Measurements from ENCODE around the gene OSCAR. TPM values are rescaled to one million over a fixed set of nuclear protein-coding genes. Genes with fewer than 3 reads are reported as not detected.
"Not testable (repeated sequence)": the region's sequence is repeated elsewhere in the genome, so short reads cannot be mapped to it uniquely, and the experiment has no call there.

The OSCAR gene
- total RNA-seq, 2 donors from 2014 or later, result 2.3 TPM; not detected in 1

DNA sequence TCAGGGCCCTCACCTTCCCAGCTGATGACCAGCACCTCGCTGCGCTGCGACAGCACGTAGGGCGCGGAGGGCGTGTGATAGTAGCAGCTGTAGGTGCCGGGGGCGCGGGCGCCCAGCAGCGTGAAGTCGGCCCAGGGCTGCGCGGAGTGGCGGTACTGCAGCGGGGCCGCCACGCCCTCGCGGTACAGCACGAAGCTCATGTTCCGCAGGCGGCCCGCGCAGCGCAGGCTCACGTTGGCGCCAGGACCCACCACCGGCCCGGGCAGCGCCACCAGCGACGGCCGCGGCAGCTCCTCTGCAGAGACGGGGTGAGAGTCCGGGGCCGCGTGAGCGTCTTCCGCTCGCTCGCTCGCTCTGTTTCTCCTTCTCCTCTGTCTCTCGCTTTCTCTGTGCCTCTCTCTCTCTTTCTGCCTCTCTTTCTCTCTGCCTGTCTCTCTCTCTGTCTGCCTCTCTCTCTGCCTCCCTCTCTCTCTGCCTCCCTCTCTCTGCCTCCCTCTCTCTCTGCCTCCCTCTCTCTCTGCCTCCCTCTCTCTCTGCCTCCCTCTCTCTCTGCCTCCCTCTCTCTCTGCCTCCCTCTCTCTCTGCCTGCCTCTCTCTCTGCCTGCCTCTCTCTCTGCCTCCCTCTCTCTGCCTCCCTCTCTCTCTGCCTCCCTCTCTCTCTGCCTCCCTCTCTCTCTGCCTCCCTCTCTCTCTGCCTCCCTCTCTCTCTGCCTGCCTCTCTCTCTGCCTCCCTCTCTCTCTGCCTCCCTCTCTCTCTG, 4.6 kb downstream of the OSCAR start:
- intact Hi-C loops (cut with DNase I); H3K36me3 ChIP-seq (replicated peaks in 1 of 2; ENCODE audit: insufficient read depth in 1 of 2, low read depth in 2 of 2); H3K4me1 ChIP-seq; H3K4me3 ChIP-seq; H3K9me3 ChIP-seq: not testable (repeated sequence)
- WGBS, 2 donors, result 0% methylated on average over 18 to 45 of the region's 46 CpGs
- peak in 1 of 3 donors; percentile 12 for TF ChIP-seq POLR2A (IDR thresholded peaks at IDR 0.05)
- Histone ChIP-seq H3K27me3 (peaks cover 0 to 18% of the 10 kb centered on the region in 2 donors), H3K27ac (peak overlapping the region in 1 of 4 donors; percentile 69)
- DNase-seq (peak in 3 of 4 donors; percentile 52 to 65 (median 60)), ATAC-seq (peak; percentile 65)

- no peak for DNase-seq
- intact Hi-C loops (cut with DNase I), result no loop called here
- H3K27ac ChIP-seq, result no peak overlapping the region
- TF ChIP-seq, protein P1, sequence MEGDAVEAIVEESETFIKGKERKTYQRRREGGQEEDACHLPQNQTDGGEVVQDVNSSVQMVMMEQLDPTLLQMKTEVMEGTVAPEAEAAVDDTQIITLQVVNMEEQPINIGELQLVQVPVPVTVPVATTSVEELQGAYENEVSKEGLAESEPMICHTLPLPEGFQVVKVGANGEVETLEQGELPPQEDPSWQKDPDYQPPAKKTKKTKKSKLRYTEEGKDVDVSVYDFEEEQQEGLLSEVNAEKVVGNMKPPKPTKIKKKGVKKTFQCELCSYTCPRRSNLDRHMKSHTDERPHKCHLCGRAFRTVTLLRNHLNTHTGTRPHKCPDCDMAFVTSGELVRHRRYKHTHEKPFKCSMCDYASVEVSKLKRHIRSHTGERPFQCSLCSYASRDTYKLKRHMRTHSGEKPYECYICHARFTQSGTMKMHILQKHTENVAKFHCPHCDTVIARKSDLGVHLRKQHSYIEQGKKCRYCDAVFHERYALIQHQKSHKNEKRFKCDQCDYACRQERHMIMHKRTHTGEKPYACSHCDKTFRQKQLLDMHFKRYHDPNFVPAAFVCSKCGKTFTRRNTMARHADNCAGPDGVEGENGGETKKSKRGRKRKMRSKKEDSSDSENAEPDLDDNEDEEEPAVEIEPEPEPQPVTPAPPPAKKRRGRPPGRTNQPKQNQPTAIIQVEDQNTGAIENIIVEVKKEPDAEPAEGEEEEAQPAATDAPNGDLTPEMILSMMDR (IDR thresholded peaks at IDR 0.05), result no peak
- TF ChIP-seq POLR2A (IDR thresholded peaks at IDR 0.05), result no peak
- peaks cover 9% of the 10 kb centered on the region for H3K4me1 ChIP-seq
- peak; percentile 13 for ATAC-seq
- WGBS, 2 donors, result 69% methylated on average over 18 to 22 of the region's 22 CpGs
- H3K4me3 ChIP-seq, result no peak overlapping the region
- peaks cover 0 to 18% of the 10 kb centered on the region in 2 donors for H3K27me3 ChIP-seq
- no peaks in the 10 kb centered on the region for H3K9me3 ChIP-seq
- H3K36me3 ChIP-seq (replicated peaks in 1 of 2; ENCODE audit: insufficient read depth in 1 of 2, low read depth in 2 of 2), result no peaks in the 10 kb centered on the region
These were observed 5.3 kb downstream of the OSCAR start for GRCh38 chr19:54095136-54095858.

DNA sequence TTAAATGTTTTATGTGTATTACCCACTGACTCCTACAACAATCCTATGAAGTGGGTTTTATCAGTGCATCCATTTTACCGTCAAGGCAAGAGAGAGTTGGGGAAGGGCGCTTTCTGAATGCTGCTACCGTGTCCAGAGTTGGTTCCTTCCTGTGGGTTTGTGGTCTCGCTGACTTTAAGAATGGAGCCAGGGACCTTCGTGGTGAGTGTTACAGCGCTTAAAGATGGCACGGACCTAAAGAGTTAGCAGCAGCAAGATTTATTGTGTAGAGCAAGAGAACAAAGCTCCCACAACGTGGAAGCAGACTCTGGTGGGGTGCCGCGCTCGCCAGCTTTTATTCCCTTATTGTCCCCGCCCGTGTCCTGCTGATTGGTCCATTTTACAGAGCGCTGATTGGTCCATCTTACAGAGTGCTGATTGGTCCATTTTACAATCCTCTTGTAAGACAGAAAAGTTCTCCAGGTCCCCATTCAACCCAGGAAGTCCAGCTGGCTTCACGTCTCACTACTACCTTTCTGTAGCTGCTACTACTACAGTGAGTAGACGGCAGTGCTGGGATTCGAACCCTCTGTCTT, 6.1 kb downstream of the OSCAR start:
- H3K9me3 ChIP-seq, result no peaks in the 10 kb centered on the region
- TF ChIP-seq, protein P1 (IDR thresholded peaks at IDR 0.05), result no peak
- TF ChIP-seq POLR2A (IDR thresholded peaks at IDR 0.05), result no peak
- intact Hi-C loops (cut with DNase I), result no loop called here
- WGBS, 2 donors, result 76 to 83% methylated on average over 17 of the region's 17 CpGs
- peaks cover 9% of the 10 kb centered on the region for H3K4me1 ChIP-seq
- no peak overlapping the region for H3K4me3 ChIP-seq
- no peaks in the 10 kb centered on the region for H3K36me3 ChIP-seq (replicated peaks in 1 of 2; ENCODE audit: insufficient read depth in 1 of 2, low read depth in 2 of 2)
- no peak overlapping the region for H3K27ac ChIP-seq
- DNase-seq, result no peak
- ATAC-seq, result no peak
- peaks cover 0 to 18% of the 10 kb centered on the region in 2 donors for H3K27me3 ChIP-seq

DNA sequence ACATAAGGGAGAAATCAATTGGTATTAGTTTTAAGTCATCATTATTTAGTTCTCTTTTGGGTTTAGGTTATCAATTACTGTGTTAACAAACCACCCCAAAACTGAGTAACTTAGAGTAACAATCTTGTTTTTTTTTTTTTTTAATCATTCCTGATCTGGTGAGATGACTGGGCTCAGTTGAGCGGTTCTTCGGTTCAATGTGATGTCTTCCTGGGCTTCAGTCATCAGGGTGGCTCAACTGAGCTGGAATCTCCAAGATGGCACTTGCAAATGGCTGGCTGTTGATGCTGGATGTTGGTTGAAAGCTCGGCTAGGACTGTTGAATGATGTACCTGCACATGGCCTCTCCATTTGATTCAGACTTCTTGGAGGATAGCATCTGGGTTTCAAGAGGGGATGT, 16.2 kb downstream of the OSCAR start:
- ATAC-seq, result no peak
- Histone ChIP-seq H3K4me3 (no peak overlapping the region), H3K9me3 (peaks cover 0 to 6% (median 0%) of the 10 kb centered on the region in 3 donors), H3K36me3 (replicated peaks in 1 of 2; ENCODE audit: insufficient read depth in 1 of 2, low read depth in 2 of 2) (no peaks in the 10 kb centered on the region), H3K27ac (no peak overlapping the region), H3K4me1 (no peaks in the 10 kb centered on the region), H3K27me3 (no peaks in the 10 kb centered on the region)
- DNase-seq, result no peak
- intact Hi-C loops (cut with DNase I), result no loop called here
- WGBS, 2 donors, result 78 to 82% methylated on average over 3 of the region's 3 CpGs
- TF ChIP-seq, protein P1 (IDR thresholded peaks at IDR 0.05), result no peak
- no peak for TF ChIP-seq POLR2A (IDR thresholded peaks at IDR 0.05)

- 56 to 63% methylated on average over 7 of the region's 7 CpGs for WGBS, 2 donors
- intact Hi-C loops (cut with DNase I), result no loop called here
- Histone ChIP-seq H3K27me3 (no peaks in the 10 kb centered on the region), H3K4me1 (no peaks in the 10 kb centered on the region), H3K27ac (no peak within 1 kb of the TSS), H3K9me3 (peaks cover 0 to 6% (median 0%) of the 10 kb centered on the region in 3 donors), H3K4me3 (no peak within 1 kb of the TSS), H3K36me3 (replicated peaks in 1 of 2; ENCODE audit: insufficient read depth in 1 of 2, low read depth in 2 of 2) (no peaks in the 10 kb centered on the region)
- no peak for DNase-seq
- no peak for ATAC-seq
- TF ChIP-seq POLR2A (IDR thresholded peaks at IDR 0.05), result no peak
These were observed 19.6 kb downstream of the OSCAR start, which contains the start of gene TARM1 for GRCh38 chr19:54081032-54081431. Gene TARM1, minus strand, starts transcription at chr19:54081365. Its CDS starts 25 bp downstream, at chr19:54081340.
